AG04450 (cell line): ENCODE data around the gene CCDC187. TPM values are rescaled to one million over a fixed set of nuclear protein-coding genes. Genes with fewer than 3 reads are reported as not detected.

Experiments used
- CTCF ChIA-PET: fragments of 300-600, 350-600 bp; formaldehyde crosslinking; extraction: SDS; loops from one replicate; lab custom pipeline; 2022; ENCODE audit warnings: antibody characterized with exemption, inconsistent platforms; lab: Charles Lee
- POLR2A ChIA-PET: fragments of 350-600 bp; formaldehyde crosslinking; extraction: SDS; loops from one replicate; lab custom pipeline; 2021; ENCODE audit warnings: antibody characterized with exemption, inconsistent platforms; lab: Yijun Ruan, JAX
- DNase-seq: peaks from one replicate; pipeline ENCODE4 v3.0.0-alpha.2; 2011; ENCODE audit warnings: low read depth, low spot score
- H3K27ac ChIP-seq: one replicate; pipeline ENCODE4 v1.5.1; 2012; ENCODE audit warnings: low read depth, low read length, control low read depth
- H3K27me3 ChIP-seq: one replicate; pipeline ENCODE4 v1.6.0; 2012; ENCODE audit warnings: low read length; ENCODE audit not compliant: control insufficient read depth, insufficient read depth
- H3K4me3 ChIP-seq: 2 replicates; pipeline ENCODE4 v1.5.1; 2011; ENCODE audit warnings: mild to moderate bottlenecking, low read depth, low read length, control low read depth
- H3K9me3 ChIP-seq: 2 replicates; pipeline ENCODE4 v1.5.1; 2012; ENCODE audit warnings: low read length; ENCODE audit not compliant: control insufficient read depth, insufficient read depth
- polyA plus RNA-seq: library from polyadenylated mRNA; depleted of rRNA; stranded (reverse); fragments of >200 nt; gene quantifications from 2 replicates; pipeline ENCODE4 v1.2.3, GENCODE V29; 2011
- TF ChIP-seq, protein P1 (sequence below): IDR thresholded peaks from 2 replicates; pipeline ENCODE4 v1.5.1; 2011; ENCODE audit warnings: low read depth, low read length, control low read depth, inconsistent platforms

CCDC187 gene
- polyA plus RNA-seq, 1 experiment: not detected

GRCh38 chr9:136252846-136253245, 51.0 kb downstream of the CCDC187 start:
- H3K27me3 ChIP-seq: peaks cover 34% of the 10 kb centered on the region
- no peak overlapping the region for H3K27ac ChIP-seq
- TF ChIP-seq, protein P1, sequence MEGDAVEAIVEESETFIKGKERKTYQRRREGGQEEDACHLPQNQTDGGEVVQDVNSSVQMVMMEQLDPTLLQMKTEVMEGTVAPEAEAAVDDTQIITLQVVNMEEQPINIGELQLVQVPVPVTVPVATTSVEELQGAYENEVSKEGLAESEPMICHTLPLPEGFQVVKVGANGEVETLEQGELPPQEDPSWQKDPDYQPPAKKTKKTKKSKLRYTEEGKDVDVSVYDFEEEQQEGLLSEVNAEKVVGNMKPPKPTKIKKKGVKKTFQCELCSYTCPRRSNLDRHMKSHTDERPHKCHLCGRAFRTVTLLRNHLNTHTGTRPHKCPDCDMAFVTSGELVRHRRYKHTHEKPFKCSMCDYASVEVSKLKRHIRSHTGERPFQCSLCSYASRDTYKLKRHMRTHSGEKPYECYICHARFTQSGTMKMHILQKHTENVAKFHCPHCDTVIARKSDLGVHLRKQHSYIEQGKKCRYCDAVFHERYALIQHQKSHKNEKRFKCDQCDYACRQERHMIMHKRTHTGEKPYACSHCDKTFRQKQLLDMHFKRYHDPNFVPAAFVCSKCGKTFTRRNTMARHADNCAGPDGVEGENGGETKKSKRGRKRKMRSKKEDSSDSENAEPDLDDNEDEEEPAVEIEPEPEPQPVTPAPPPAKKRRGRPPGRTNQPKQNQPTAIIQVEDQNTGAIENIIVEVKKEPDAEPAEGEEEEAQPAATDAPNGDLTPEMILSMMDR: no peak
- no peak for DNase-seq
- CTCF ChIA-PET: no interaction called here
- no peaks in the 10 kb centered on the region; the same call in 1 of the 2 replicates for H3K9me3 ChIP-seq
- POLR2A ChIA-PET: no interaction called here
- H3K4me3 ChIP-seq: no peak overlapping the region

GRCh38 chr9:136252281-136252680, 51.6 kb downstream of the CCDC187 start:
- Histone ChIP-seq H3K4me3 (no peak overlapping the region), H3K27ac (no peak overlapping the region), H3K27me3 (peaks cover 39% of the 10 kb centered on the region), H3K9me3 (no peaks in the 10 kb centered on the region; the same call in 1 of the 2 replicates)
- CTCF ChIA-PET: no interaction called here
- no peak for DNase-seq
- TF ChIP-seq, protein P1: no peak
- POLR2A ChIA-PET: no interaction called here

DNA sequence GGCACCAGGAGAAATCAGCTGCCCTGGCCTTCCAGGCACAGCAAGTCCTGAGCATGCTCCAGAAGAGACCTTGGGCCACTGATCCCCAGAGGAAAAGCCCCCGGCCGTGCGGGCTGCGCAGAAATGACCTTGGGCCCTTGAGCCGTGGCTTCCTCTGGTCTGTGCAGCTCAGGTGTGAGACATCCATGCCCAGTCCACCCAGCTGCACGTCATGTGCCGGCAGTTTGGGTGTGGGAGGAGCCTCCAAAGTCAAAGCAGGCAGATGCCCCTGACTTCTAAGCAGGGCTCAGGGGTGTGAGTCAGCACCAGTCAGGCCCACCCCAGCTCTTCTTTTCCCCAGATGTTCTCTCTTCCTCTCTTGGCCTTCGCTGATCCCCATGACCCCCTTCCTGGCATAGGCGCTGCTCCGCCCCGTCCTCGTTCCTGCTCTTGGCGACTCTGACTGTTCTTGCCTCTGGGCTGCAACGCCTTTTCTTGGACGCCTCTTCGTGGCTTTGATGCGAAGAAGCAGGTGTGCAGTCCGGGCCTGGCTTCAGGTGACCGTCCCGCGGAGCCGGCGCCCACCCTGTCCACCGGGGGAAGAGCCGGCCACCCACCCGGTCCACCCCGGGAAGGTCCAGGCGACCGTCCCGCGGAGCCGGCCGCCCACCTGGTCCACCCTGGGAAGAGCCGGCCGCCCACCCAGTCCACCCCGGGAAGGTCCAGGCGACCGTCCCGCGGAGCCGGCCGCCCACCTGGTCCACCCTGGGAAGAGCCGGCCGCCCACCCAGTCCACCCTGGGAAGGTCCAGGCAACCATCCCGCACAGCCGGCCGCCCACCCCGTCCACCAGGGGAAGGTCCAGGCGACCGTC, 52.4 kb downstream of the CCDC187 start:
- ChIA-PET CTCF (no interaction called here), POLR2A (no interaction called here)
- DNase-seq: no peak
- no peak overlapping the region for H3K4me3 ChIP-seq
- peaks cover 44% of the 10 kb centered on the region for H3K27me3 ChIP-seq
- no peak overlapping the region for H3K27ac ChIP-seq
- no peaks in the 10 kb centered on the region; the same call in 1 of the 2 replicates for H3K9me3 ChIP-seq
- TF ChIP-seq, protein P1: no peak

DNA sequence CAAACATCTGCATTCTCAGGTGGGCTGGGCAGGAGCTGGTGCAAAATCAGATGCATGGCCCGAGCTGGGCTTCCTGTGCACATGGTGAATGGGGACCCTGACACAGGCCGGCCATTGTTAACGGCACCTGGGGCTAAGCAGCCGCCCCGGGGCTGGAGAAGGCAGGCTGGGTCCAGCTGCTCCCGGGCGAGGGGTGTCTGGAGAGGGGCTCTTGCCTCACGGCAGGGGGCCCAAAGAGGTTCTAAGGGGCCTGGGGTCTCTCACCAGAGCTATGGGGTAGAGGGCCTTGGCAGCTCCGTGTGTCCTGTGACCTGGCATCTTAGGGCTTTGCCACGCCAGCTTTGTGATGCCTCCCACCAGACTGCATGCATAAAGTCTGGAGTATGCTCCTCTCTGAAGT, 53.2 kb downstream of the CCDC187 start:
- POLR2A ChIA-PET: no interaction called here

More for the DNA sequence above, 53.2 kb downstream of the CCDC187 start:
- Histone ChIP-seq H3K9me3 (no peaks in the 10 kb centered on the region; the same call in 1 of the 2 replicates), H3K4me3 (no peak overlapping the region), H3K27me3 (peaks cover 43% of the 10 kb centered on the region), H3K27ac (no peak overlapping the region)
- TF ChIP-seq, protein P1: no peak
- CTCF ChIA-PET: no interaction called here
- DNase-seq: no peak
